ENCODE measurements around the gene SH3GLB1.

GRCh38 chr1:86696522-86696921 lies 7.9 kb upstream of the SH3GLB1 start:
- TF ChIP-seq CTCF (IDR thresholded peaks at IDR 0.05) (no peak), POLR2AphosphoS5 (IDR thresholded peaks at IDR 0.05) (no peak), POLR2A (IDR thresholded peaks at IDR 0.05; ENCODE audit: low read depth) (no peak), EP300 (IDR thresholded peaks at IDR 0.05) (no peak)

All from esophagus muscularis mucosa (tissue), 4 donors.